Type B pancreatic cell (in vitro differentiated cells): Measurements from ENCODE around the gene AK9. TPM values are rescaled to one million over a fixed set of nuclear protein-coding genes. Genes with fewer than 3 reads are reported as not detected.

Experiments used
- DNase-seq: peaks from one replicate; pipeline ENCODE4 v3.0.0; 2021; ENCODE audit warnings: mixed read lengths; ENCODE audit not compliant: unreplicated experiment; ENCODE audit errors: extremely low spot score
- H3K27ac Mint-ChIP-seq: 2 replicates; pipeline ENCODE4 v1.8.0; 2021; ENCODE audit warnings: mild to moderate bottlenecking, mixed read lengths
- H3K27me3 Mint-ChIP-seq: 2 replicates; pipeline ENCODE4 v1.8.0; 2021; ENCODE audit warnings: mixed read lengths
- H3K36me3 Mint-ChIP-seq: 2 replicates; pipeline ENCODE4 v1.8.0; 2021; ENCODE audit warnings: mixed read lengths
- H3K4me1 Mint-ChIP-seq: one replicate; pipeline ENCODE4 v1.8.0; 2021; ENCODE audit warnings: mixed read lengths; ENCODE audit not compliant: unreplicated experiment
- H3K4me3 Mint-ChIP-seq: 2 replicates; pipeline ENCODE4 v1.8.0; 2021; ENCODE audit warnings: mild to moderate bottlenecking, mixed read lengths
- H3K9me3 Mint-ChIP-seq: 2 replicates; pipeline ENCODE4 v1.8.0; 2021; ENCODE audit warnings: mixed read lengths
- CTCF ChIP-seq: fragments of 200-600 bp; sonication (generic); conservative IDR thresholded peaks from 2 replicates; pipeline ENCODE4 v1.5.0; 2021; ENCODE audit warnings: antibody characterized with exemption, mild to moderate bottlenecking
- long read RNA-seq: library from polyadenylated mRNA; unstranded; transcript quantifications from one replicate; pipeline ENCODE4 v2.0.0, GENCODE V29; 2020
- total RNA-seq: library from RNA; stranded (reverse); gene quantifications from 2 replicates; pipeline ENCODE4 v1.2.1, GENCODE V29; 2021; ENCODE audit warnings: low replicate concordance

Gene AK9
- total RNA-seq, result 6.6 and 8.1 TPM in 2 replicates
- long read RNA-seq, partial matches to known transcripts, result 2 of 7 reads
- long read RNA-seq, other reads (novel, unspliced or antisense), result 4 of 7 reads

DNA sequence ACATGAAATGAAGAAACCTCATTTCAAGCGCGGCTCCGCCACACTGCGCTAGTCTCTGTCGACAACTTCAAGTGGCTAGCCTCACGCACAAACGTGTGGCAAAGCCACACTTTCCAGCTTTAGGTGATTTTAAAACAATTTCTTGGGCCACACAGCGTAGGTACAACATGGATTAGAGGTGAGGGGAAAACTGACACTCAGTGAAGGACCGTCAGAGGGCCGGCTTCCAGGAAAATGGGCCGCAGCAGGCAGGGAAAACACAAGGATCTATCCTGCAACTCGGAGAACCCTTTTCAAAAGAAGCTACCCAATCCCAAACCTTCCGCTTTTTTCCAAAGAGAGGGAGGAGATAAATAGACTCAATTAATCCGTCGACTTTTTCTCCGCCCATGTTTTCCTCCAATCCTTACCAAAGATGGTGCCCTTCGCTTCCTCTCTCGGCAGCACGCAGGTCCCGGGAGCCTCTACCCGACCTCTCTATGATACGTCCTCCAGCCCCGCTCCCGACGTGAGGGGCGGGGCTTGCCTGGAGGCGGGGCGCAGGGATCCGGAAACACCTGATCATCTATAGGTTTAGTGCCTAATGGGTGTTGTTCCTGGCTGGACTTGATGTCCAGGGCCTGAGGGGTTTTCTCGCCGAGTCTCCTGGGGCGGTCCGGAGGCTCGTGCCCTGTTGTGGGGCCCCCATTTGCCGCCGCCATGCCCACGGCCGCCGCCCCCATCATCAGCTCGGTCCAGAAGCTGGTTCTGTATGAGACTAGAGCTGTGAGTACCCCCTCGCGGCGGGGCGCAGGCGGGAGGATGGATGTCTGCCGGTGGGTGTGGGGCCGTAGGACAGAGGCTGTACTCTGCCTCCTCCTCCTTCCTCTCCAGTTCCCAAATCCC, at the start of gene AK9, which contains the start of gene FIG4:
Gene AK9 (minus strand): TSS at position 466 of the 885 bp plus-strand sequence. CDS start 15,457 bp downstream, outside the sequence.
Gene FIG4 (plus strand): TSS at position 560 of the 885 bp plus-strand sequence. CDS start 140 bp downstream, at position 700.
- H3K9me3 Mint-ChIP-seq, result no peaks in the 10 kb centered on the region

GRCh38 chr6:109740787-109741186, 49.8 kb upstream of the AK9 start:
- TF ChIP-seq CTCF, result no peak
- H3K27me3 Mint-ChIP-seq, result no peaks in the 10 kb centered on the region
- DNase-seq, result no peak
- H3K36me3 Mint-ChIP-seq, result peaks cover 35% of the 10 kb centered on the region
- H3K4me1 Mint-ChIP-seq, result peaks cover 16% of the 10 kb centered on the region
- no peak overlapping the region for H3K27ac Mint-ChIP-seq
- H3K9me3 Mint-ChIP-seq, result no peaks in the 10 kb centered on the region
- no peak overlapping the region for H3K4me3 Mint-ChIP-seq

More for the DNA sequence above, at the start of gene AK9, which contains the start of gene FIG4:
- peaks cover 12% of the 10 kb centered on the region for H3K4me1 Mint-ChIP-seq
- peak within 1 kb of the TSS; percentile 96 for H3K27ac Mint-ChIP-seq
- peaks cover 5% of the 10 kb centered on the region for H3K27me3 Mint-ChIP-seq
- peak; percentile 38 for TF ChIP-seq CTCF
- peaks cover 1% of the 10 kb centered on the region for H3K36me3 Mint-ChIP-seq
- peak; percentile 90 for DNase-seq
- H3K4me3 Mint-ChIP-seq, result peak within 1 kb of the TSS; percentile 96

DNA sequence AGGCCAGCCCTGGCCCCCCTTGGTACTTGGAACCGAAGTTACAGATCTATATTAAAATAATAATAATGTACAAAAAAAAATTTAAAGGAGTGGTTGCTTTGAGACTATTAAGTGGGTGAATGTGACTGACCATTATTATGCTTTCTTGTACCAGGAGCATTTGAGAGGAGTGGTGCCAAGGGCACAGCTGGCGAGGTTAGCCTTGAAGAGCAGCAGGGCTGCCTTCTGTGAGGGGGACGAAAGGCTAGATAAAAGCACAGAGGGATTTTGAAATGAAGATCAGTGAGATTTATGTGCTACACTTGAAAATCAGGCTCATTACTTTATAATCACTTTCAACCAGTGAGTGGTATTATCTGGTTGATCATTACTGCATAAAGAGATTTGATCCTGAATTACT, 48.7 kb upstream of the AK9 start:
- TF ChIP-seq CTCF, result no peak
- H3K27ac Mint-ChIP-seq, result no peak overlapping the region
- H3K4me3 Mint-ChIP-seq, result no peak overlapping the region
- peaks cover 41% of the 10 kb centered on the region for H3K36me3 Mint-ChIP-seq
- no peaks in the 10 kb centered on the region for H3K27me3 Mint-ChIP-seq
- no peaks in the 10 kb centered on the region for H3K9me3 Mint-ChIP-seq
- DNase-seq, result no peak
- peaks cover 16% of the 10 kb centered on the region for H3K4me1 Mint-ChIP-seq

DNA sequence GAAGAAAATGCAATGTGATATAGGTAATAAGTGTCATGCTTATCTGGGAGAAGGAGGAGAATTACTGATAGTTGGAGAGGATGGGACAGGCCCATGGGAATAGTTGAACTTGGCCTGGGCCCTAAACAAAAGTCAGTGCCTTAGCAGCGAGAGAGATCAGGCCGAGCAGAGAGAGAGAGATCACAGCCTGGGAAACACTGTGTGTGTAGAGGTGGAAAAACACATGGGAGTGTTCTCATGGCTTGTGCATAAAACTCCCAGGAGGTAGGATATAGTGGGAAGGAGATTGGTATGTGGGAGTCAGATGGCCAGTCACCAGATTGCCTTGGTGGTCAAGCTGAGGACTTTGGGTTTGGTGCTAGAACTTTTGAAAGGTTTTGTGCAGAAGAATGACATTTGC, 47.7 kb upstream of the AK9 start:
- peaks cover 16% of the 10 kb centered on the region for H3K4me1 Mint-ChIP-seq
- H3K36me3 Mint-ChIP-seq, result peaks cover 36% of the 10 kb centered on the region
- no peak overlapping the region for H3K27ac Mint-ChIP-seq
- H3K9me3 Mint-ChIP-seq, result no peaks in the 10 kb centered on the region
- no peak for DNase-seq
- no peak overlapping the region for H3K4me3 Mint-ChIP-seq
- H3K27me3 Mint-ChIP-seq, result no peaks in the 10 kb centered on the region
- no peak for TF ChIP-seq CTCF

DNA sequence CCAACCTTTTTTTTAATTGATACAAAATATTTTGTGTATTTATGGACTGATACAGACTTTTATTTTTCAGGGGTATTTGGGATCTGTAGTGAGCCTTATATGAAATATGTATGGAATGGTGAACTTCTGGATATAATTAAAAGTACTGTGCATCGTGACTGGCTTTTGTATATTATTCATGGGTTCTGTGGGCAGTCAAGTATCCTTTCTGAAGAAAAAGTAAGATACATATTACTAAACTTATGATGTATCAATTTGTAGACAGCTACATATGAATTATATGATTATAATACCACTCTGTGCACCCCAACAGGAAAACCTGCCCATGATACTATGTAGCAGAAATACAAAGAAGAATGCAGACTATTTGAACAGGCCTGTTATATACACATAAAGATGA, 47.3 kb upstream of the AK9 start:
- Mint-ChIP-seq H3K27ac (no peak overlapping the region), H3K4me3 (no peak overlapping the region), H3K27me3 (no peaks in the 10 kb centered on the region), H3K9me3 (no peaks in the 10 kb centered on the region), H3K36me3 (peaks cover 36% of the 10 kb centered on the region), H3K4me1 (peaks cover 16% of the 10 kb centered on the region)
- no peak for DNase-seq
- TF ChIP-seq CTCF, result no peak
